Kidney capillary endothelial cell (primary cell): ENCODE data around the gene ELOVL6.
"Not testable (repeated sequence)": the region's sequence is repeated elsewhere in the genome, so short reads cannot be mapped to it uniquely, and the experiment has no call there.

ENCODE experiments used
- DNase-seq: peaks from one replicate; pipeline ENCODE4 v3.0.0-alpha.2; 2018; ENCODE audit warnings: low spot score

The ELOVL6 gene

DNA sequence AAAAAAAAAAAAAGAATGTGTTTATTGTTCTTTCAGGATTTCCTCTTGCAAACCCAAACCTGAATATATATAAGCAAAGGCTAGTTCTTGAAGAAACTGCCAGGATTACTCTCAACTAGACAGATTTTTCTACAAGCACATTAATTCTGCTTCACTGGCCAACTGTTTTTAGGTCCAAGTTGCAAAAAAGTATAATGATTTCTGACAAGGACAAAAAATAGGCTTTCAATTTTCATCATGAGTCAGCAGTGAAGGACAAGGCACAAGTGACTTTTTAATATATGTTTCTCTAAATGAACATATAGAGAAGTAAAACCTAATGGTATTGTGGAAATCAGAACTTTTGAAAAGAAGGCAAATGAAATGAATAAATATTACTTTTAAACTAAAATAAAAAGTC lies 73.7 kb downstream of the ELOVL6 start:
- no peak for DNase-seq

DNA sequence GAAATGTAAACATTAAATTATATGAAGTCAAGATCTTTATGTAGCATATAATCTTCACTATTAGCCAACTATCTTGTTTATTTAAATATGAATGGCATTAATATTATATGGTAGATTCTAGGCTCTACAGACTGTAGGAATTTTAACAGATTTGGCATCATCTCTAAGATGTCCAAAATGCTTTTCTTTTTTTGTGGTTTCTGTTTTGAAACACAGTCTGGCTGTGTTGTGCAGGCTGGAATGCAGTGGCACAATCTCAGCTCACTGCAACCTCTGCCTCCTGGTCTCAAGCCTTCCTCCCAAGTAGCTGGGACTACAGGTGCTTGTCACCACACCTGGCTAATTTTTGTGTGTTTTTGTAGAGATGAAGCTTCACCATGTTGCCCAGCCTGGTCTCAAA lies 76.2 kb downstream of the ELOVL6 start:
- no peak for DNase-seq

DNA sequence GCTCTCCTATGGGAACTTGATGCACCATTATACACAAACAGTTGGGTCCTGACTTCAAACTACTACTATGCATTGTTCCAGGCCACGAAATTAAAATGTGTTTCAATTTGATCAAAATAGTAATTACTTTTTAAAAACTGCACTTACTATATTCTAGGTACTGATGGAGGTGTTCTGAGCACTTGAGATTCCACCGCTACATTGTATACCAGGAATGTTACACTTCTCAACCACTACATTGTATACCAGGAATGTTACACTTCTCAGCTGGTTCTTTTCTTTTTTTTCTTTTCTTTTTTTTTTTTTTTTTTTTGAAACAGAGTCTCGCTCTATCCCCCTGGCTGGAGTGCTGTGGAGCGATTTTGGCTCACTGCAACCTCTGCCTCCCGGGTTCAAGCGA lies 77.9 kb downstream of the ELOVL6 start:
- no peak for DNase-seq

DNA sequence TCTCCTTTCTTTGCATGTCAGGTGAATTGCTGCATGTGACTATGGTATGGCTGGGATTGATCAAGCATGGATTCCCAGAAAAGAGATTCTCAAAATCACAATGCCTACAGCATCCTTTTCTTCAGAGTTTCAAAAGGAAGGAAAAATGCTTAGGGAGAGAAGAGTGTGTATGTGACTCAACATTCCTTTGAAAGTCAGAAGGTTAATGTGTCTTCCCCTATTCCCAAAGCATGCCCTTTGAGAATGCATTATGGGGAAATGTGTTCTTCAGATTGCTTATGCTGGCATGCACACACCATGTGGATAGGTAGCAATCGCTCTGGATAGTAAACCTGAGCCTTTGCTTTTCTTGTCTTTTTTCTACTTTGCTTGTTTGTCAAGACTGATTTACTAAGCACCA lies 78.5 kb downstream of the ELOVL6 start:
- DNase-seq: no peak

DNA sequence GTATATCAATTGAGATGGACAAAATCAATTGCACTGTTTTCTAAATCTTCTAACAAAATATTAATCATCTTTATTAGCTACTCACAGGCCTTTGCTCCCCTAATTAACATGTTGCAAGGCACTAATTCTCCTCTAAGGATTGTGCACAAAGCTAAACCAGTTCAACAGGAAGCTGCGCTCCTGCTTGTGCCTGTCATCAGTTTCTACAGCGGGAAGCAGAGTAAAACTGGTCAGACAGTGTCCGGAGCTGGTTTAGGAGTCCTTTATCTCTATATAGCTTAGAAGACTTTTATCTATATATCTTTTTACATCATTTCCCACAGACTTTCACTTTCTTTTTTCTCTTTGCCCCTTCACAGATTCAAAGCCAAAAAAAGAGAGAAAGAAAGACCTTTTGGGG lies 79.1 kb downstream of the ELOVL6 start:
- DNase-seq: no peak

DNA sequence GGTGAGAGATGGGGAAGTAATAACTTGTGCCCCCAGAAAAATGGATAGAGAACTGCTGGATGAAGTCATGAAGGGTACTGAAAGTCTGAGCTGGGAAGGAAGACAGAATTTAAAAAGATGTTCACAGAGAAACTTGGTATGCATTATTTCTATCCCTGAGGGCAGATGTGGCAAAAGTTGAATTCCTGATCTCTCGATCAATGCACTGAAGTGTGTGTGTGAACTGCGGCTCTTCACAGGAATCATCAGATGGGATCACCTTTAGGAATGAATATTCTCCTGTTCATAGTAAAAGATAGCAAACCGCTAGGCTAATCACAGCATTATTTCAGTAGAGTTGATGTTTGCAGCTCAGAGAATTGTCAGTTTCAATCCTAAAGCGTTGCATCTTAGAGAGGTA lies 86.4 kb downstream of the ELOVL6 start:
- DNase-seq: no peak

DNA sequence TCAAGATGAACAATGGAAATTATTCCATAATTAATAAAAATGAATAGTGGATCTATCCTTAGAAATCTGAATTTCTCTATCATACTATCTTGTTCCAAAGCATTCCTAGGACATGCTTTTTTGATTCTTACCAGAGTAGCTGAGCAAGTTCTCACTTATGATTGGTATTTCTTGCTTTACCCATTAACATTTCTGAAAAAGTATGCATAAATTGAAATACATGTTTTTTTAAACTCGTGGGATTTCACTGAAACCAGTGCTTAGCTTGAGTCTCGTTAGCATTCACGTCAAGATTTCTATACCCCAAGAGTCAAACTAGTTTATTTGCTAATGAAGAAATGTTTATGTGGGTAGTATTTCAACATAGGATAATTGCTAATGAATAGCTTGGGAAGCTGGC lies 89.0 kb downstream of the ELOVL6 start:
- no peak for DNase-seq

DNA sequence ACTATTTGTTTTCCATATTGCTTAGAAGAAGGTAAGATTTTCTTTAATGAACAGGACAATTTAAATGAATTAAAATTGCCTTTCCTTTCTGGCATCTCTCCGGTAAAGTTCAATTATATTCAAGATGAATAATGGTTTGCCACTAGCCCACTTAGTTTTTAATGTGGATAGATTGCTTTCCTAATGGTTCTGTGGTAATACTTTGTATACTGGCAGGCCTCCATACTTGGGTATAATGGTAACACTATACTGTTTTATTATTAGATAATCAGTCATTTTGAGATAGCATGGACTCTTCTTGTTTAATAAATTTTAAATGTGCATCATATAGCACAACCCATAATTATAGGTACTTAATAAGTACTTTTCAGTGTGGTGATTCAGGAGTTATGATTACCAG lies 89.5 kb downstream of the ELOVL6 start:
- no peak for DNase-seq

DNA sequence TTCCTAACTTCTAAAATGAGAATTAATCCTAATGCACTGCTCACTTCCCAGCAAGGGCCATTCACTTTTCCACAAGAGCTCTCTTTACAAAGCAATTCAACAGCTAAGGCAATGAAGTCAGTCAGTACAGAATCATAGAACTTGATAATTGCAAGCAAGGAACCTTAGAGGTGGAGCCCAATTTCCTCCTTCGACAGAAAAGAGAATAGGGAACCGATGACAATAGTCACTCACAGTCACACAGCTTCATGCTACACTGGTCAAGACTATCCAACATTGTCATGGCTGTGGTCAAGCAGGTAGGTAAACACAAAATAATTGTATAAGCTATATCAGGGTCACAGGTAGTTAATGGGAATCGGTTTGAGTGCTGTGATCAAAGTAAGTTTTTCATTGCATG lies 90.0 kb downstream of the ELOVL6 start:
- no peak for DNase-seq

DNA sequence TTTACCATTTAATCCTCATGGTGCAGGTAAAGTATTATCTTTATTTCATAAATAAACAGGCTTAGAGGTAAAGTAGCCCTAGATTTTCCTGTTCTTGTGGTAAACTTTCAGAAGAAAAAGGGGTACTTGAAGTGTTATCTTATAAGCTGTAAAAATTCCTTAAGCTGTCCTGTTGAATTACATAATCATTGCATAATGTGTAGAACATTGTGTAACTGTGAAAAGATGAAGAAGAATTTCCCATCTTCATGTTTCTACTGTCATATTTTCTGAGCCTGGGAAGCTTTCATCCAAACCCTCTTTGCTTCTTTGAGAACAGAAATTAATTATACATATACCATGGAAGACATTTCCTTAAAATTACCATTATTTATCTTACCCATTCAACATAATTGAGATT lies 90.5 kb downstream of the ELOVL6 start:
- no peak for DNase-seq

DNA sequence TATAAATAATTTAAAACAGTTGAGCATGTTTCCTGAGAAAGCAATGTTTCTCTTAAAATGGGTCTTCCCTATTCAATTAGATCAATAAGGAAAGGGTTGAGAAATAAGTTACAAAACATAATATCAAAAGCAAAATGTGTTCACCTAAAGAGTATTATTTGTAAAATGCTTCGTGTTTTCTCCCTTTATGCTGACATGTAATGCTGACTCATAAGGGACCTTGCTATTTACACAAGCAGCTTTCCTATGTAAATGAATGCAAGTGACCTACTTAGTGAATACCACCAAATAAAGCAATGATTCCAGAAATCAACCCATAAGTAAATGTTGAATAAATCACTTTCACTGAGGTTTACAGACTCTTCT lies 91.5 kb downstream of the ELOVL6 start:
- peak; percentile 14 for DNase-seq

DNA sequence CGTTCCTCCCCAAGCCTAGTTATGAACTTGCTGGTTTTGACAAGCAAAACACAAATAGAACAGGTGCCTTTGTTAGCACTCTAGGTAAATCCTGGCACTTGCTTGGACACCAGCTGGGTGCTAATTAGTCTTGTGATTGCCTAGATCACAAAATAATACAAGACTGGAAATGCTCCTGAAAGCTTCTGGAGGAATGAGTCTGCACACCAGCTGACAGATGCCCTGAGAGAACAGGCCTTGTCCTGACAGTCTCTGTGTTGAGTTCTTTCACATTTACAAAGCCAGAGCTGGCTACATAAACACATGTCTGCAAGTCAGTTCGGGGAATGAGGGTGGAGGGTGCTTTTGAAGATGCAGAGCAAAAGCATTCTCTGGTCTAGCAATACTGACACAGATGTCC lies 93.8 kb downstream of the ELOVL6 start:
- DNase-seq: no peak

DNA sequence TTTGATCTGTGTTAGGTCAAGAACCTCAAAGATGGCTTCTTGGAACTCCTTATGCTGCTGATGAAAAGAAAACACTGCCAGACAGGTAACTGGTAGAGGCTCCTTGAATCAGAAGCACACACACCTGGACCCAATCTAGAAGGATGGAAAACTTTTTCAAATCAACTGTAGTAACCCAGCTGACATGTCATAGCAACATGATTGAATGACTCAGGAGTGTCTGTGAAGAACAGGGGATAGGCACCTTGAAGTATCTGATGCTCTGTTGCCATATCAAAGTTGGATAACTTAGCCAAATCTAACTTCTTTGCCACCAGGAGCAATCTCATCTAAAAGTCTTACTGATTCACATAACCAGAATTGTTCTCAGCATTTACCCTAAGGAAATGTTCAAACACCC lies 98.8 kb downstream of the ELOVL6 start:
- no peak for DNase-seq

DNA sequence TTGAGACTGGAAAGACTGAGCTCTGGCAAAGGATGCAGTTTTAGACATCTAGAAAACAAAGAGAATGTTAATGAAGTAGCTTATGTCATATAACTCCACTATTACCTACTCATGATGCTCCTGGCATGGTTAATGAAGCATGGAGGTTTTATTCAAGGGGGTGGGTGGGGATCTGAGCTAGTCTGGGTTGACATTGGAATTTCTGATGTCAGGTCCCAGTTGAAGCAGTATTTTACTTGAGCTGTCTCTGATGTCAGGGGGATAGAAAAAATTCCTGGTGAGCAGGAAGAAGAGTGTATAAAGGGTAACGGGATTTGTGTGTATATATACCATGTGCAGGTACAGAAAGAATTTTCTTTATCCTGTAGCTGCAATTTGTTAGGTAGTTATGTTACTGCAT lies 102.0 kb downstream of the ELOVL6 start:
- DNase-seq: no peak

DNA sequence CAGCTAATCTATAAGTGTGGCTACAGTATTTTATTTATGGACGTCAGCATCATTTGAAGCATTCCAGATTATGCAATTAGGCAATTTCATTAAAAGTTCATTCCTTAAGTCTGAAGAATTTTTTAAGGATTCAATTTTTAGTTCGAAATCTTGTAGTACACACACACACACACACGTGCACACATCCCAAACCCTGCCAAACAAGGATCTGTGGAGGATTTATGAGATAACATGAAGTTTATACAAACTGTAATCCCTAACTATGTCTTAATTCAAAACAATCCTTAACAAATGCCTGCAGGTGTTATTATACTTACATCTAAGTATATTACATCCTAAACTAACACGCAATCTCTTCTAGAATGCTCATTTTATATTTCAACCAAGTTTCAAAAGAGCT lies 105.8 kb downstream of the ELOVL6 start:
- no peak for DNase-seq

DNA sequence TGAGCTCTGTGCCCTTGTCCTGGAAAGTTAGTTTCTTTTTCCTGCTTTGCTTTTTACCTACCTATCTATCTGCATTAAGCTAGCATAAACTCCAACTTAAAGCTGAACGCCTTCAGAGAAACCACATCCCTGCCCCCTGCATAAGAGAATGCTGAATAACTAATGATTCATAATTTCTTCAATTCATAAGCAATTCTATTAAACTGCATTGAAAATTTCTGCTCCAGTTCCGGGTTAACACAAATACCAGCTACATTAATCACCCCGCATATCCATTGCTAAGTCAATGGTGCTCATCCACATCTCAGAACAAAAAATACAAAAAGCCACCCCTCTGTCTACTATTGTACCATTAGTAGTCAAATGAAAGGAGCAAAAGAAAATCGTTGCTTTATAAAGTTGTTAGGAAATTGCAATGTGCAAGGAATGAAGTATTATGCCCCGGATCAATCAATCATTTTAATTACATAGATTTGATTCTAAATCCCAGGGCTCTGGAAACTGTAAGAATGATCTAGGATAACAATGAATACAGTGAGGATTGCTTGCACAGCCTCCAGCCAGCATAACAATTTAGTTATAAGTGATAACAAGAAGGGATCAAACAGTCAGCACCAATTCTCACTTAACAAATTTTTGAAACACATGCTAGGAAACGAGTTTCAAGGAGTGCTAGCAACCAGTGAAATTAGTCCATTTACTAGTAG lies 106.8 kb downstream of the ELOVL6 start:
- DNase-seq: no peak

DNA sequence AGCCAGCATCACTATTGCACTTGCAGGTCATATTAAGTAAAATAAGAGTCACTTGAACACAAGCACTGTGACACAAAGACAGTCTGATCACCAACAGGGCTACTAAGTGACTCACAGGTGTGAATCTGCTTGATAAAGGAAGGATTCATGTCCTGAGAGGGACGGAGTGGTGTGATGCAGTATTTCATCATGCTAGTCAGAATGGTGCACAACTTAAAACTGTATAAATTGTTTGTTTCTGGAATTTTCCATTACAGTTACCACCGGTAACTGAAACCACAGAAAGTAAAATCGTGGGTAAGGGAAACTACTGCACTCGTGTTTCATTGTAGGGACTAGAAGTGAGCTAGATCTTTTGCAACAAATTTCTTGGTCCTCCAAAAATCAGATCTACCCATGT lies 109.7 kb downstream of the ELOVL6 start:
- DNase-seq: no peak

DNA sequence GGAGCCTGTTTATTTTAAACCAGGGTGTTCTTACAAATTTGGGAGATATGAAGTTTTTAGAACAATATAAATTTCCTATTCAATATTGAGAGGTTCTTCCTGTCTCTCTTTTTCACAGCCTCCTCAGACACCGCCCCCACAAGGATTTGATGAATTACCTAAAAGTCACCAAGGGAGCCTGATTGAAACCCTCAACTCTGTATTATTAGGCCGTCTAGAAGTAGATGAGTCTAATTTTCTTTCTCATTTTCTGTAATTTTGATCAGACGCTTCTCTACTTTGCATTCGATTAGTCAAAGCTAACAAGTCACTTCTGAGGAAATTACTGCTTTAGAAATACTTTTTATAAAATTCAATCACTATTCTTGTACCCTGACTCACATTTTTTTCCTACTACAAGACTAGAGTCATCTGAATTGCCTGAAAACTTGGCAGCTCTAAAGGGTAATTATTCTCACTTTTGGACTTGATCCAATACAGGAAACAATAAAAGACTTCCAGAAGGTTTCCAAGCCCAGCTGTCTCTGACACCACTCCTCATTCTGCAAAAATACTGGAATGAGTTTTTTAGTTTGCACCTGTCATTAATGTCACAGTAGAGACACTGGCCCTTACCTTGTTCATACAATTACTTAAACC lies 111.2 kb downstream of the ELOVL6 start:
- DNase-seq: peak; percentile 96

DNA sequence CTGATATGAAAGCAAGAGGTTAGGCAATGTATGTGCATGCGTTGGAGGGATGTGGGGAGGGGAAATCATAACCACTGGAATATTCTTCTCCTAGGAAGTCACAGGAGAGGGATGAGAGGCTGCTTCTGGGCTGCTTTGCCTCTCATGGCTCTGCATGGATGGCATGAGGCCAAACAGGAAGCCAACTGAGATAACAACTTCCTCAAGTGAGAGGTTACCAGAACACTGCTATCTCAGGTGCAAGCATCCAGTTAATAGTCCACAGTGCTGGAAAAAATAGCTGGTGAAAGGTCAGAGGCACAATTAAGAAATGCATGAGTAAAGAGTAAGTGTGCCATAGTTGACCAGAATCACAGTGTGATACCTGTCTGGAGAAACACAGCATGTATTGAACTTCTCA lies 113.3 kb downstream of the ELOVL6 start:
- DNase-seq: no peak

DNA sequence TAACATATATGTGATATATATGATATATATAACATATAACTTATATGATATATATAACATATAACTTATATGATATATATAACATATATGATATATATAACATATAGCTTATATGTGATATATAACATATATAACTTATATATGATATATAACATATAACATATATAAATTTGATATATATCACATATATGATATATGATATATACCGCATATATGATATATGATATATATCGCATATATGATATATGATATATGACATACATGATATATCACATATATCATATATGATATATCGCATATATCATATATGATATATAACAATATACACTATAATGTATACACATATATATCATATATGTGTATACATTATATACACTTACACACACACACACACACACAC lies 114.3 kb downstream of the ELOVL6 start:
- DNase-seq: no peak

DNA sequence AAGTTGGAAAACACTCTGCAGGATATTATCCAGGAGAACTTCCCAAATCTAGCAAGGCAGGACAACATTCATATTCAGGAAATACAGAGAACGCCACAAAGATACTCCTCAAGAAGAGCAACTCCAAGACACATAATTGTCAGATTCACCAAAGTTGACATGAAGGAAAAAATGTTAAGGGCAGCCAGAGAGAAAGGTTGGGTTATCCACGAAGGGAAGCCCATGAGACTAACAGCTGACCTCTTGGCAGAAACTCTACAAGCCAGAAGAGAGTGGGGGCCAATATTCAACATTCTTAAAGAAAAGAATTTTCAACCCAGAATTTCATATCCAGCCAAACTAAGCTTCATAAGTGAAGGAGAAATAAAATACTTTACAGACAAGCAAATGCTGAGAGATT lies 120.3 kb downstream of the ELOVL6 start:
- DNase-seq: not testable (repeated sequence)

DNA sequence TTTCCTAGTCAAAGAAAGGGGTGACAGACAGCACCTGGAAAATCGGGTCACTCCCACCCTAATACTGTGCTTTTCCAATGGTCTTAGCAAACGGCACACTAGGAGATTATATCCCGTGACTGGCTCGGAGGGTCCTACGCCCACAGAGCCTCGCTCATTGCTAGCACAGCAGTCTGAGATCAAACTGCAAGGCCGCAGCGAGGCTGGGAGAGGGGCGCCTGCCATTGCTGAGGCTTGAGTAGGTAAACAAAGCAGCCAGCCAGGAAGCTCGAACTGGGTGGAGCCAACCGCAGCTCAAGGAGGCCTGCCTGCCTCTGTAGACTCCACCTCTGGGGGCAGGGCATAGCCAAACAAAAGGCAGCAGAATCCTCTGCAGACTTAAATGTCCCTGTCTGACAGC lies 121.6 kb downstream of the ELOVL6 start:
- not testable (repeated sequence) for DNase-seq

DNA sequence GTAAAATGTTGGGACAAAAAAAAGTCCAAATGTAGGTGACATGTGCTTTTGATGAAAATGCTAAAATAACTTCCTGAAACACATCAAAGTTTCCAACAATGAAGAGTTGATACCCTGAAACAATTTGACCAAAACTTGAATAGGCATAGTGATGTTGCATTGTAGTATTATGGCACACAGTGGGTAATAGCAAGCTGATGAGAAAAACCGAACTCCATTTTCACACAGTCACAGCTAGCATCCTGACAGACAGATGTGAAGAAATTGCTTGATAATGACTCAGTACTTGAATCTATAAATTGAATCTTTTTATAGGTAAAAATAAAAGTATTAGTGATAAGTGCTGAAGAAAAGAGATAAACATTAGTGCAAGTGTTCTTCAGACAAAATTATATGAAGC lies 122.5 kb downstream of the ELOVL6 start:
- DNase-seq: no peak

DNA sequence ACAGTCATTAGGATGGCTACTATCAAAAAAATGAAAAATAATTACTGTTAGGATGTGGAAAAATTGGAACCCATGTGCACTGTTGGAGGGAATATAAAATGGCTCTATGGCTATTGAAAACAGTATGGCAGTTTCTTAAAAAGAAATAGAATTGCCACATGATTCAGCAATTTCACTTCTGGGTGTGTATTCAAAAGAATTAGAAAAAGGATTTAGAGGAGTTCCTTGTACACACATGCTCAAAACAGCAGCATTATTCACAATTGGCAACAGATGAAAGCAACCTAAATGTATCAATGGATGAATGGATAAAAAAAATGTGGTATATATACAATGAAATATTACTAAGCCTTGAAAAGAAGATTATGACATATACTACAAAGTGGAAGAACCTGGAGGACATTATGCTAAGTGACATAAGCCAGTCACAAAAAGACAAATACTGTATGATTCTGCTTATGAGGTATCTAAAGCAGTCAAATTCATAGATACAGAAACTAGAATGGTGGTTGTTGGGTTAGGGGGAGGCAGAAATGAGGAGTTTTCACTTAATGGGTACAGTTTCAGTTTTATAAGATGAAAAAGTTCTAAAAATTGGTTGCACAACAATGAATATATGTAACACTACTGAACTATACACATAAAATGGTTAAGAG lies 123.2 kb downstream of the ELOVL6 start:
- no peak for DNase-seq
